Esophagus muscularis mucosa (tissue), 3 donors: ENCODE measurements around the gene OR2J2.

Experiments used
- CTCF ChIP-seq, 3 experiments: fragments of 200-600 bp in 2 of 3; fragments of 450-650 bp in 1 of 3; sonication (generic) in 2 of 3; IDR thresholded peaks; one replicate each; pipeline ENCODE4 v1.5.1; 2017 to 2019; ENCODE audit warnings: antibody characterized with exemption in 3 of 3, mild to moderate bottlenecking in 2 of 3, moderate library complexity in 1 of 3
- POLR2A ChIP-seq: fragments of 450-650 bp; IDR thresholded peaks from one replicate; pipeline ENCODE4 v1.6.1; 2017; ENCODE audit warnings: antibody characterized with exemption, moderate library complexity, mild to moderate bottlenecking, low read depth

DNA sequence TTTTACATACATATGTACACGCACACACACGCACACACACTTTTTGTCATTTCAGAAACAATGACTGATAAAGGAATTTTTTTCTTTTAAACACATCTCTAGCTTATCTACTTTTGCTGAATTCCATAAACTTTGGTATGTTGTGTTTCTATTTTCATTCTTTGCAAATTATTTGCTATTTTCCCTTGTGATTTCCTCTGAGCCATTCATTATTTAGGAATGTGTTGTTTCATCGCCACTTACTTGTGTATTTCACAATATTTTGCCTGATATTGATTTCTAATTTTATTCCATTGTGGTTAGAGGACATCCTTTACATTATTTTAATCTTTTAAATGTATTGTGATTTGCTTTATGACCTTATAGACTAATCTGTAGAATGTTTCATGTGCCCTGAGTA lies 23.6 kb upstream of the OR2J2 start:
- TF ChIP-seq CTCF (IDR thresholded peaks at IDR 0.05) (no peak), POLR2A (no peak)
